Mesendoderm (in vitro differentiated cells): Measurements from ENCODE around the gene PPP1R14C.

Experiments
- DNase-seq: peaks from one replicate; pipeline ENCODE4 v3.0.0; 2013
- H2AK5ac ChIP-seq: 2 replicates; pipeline ENCODE4 v1.6.1; 2013; ENCODE audit warnings: low read length, inconsistent platforms
- H2BK120ac ChIP-seq: 2 replicates; pipeline ENCODE4 v1.6.1; 2013; ENCODE audit warnings: low read depth, mild to moderate bottlenecking, low read length, moderate library complexity, mixed read lengths
- H2BK15ac ChIP-seq: replicated peaks from 2 replicates; pipeline ENCODE4 v1.6.1; 2013; ENCODE audit warnings: low read depth, mild to moderate bottlenecking, moderate library complexity
- H2BK5ac ChIP-seq: 2 replicates; pipeline ENCODE4 v1.6.1; 2013; ENCODE audit warnings: low read length, inconsistent platforms
- H3K18ac ChIP-seq: 2 replicates; pipeline ENCODE4 v1.6.1; 2013; ENCODE audit warnings: mild to moderate bottlenecking, low read length, mixed read lengths
- H3K23ac ChIP-seq: one replicate; pipeline ENCODE4 v1.6.1; 2013; ENCODE audit warnings: low read length
- H3K27ac ChIP-seq: 2 replicates; pipeline ENCODE4 v1.5.1; 2013; ENCODE audit warnings: low read depth, mild to moderate bottlenecking, inconsistent platforms, low read length, moderate library complexity
- H3K27me3 ChIP-seq: 2 replicates; pipeline ENCODE4 v1.6.1; 2013; ENCODE audit warnings: low read length, control low read depth, mild to moderate bottlenecking, inconsistent platforms; ENCODE audit not compliant: insufficient read depth, poor library complexity
- H3K36me3 ChIP-seq: 2 replicates; pipeline ENCODE4 v1.6.1; 2013; ENCODE audit warnings: low read length, inconsistent platforms; ENCODE audit not compliant: control insufficient read depth, insufficient read depth
- H3K4ac ChIP-seq: one replicate; pipeline ENCODE4 v1.6.1; 2013; ENCODE audit warnings: low read depth, mild to moderate bottlenecking, low read length, moderate library complexity
- H3K4me1 ChIP-seq: 2 replicates; pipeline ENCODE4 v1.6.1; 2013; ENCODE audit warnings: low read depth, low read length, inconsistent platforms; ENCODE audit not compliant: control insufficient read depth
- H3K4me2 ChIP-seq: 2 replicates; pipeline ENCODE4 v1.6.1; 2013; ENCODE audit warnings: low read length
- H3K4me3 ChIP-seq: 2 replicates; pipeline ENCODE4 v1.5.1; 2013; ENCODE audit warnings: mild to moderate bottlenecking, low read length
- H3K56ac ChIP-seq: one replicate; pipeline ENCODE4 v1.6.1; 2013; ENCODE audit warnings: low read length
- H3K79me1 ChIP-seq: 2 replicates; pipeline ENCODE4 v1.6.1; 2013; ENCODE audit warnings: low read length, inconsistent platforms
- H3K79me2 ChIP-seq: 2 replicates; pipeline ENCODE4 v1.6.1; 2013; ENCODE audit warnings: mild to moderate bottlenecking, low read length; ENCODE audit not compliant: control insufficient read depth, insufficient read depth
- H3K9ac ChIP-seq: 2 replicates; pipeline ENCODE4 v1.6.1; 2013; ENCODE audit warnings: low read length, inconsistent platforms
- H4K5ac ChIP-seq: one replicate; pipeline ENCODE4 v1.6.1; 2013; ENCODE audit warnings: low read length
- H4K8ac ChIP-seq: one replicate; pipeline ENCODE4 v1.6.1; 2013; ENCODE audit warnings: low read depth, mild to moderate bottlenecking, control low read depth, low read length, moderate library complexity
- WGBS: extraction: QIAGEN DNeasy Blood & Tissue Kit; methylation state at CpG from one replicate; pipeline ENCODE4 v1.1.7; 2013; ENCODE audit warnings: low lambda C conversion rate, missing lambda C conversion rate; ENCODE audit not compliant: insufficient coverage; ENCODE audit errors: extremely low coverage; 5-methylcytosine and 5-hydroxymethylcytosine counted together

Gene PPP1R14C

GRCh38 chr6:150270330-150271052 lies 127.6 kb downstream of the PPP1R14C start:
- Histone ChIP-seq H3K4me2 (no peak overlapping the region), H3K27ac (no peak overlapping the region), H3K27me3 (no peaks in the 10 kb centered on the region), H4K5ac (no peak overlapping the region), H3K4me3 (no peak overlapping the region), H3K4me1 (no peaks in the 10 kb centered on the region), H3K4ac (no peak overlapping the region), H3K23ac (no peak overlapping the region), H3K9ac (no peak overlapping the region), H2AK5ac (no peak overlapping the region), H2BK120ac (no peak overlapping the region), H3K79me1 (no peaks in the 10 kb centered on the region), H3K36me3 (no peaks in the 10 kb centered on the region), H2BK15ac (no peak overlapping the region), H3K79me2 (no peaks in the 10 kb centered on the region), H3K18ac (no peak overlapping the region), H2BK5ac (no peak overlapping the region), H3K56ac (no peak overlapping the region), H4K8ac (no peak overlapping the region)
- no peak for DNase-seq
- WGBS: no CpG with 5 or more reads among the region's 9 CpGs

- Histone ChIP-seq H3K79me2 (no peaks in the 10 kb centered on the region), H3K56ac (no peak overlapping the region), H3K36me3 (no peaks in the 10 kb centered on the region), H2AK5ac (no peak overlapping the region), H3K4me2 (no peak overlapping the region), H4K5ac (no peak overlapping the region), H4K8ac (no peak overlapping the region), H3K4ac (no peak overlapping the region), H3K4me3 (no peak overlapping the region), H3K23ac (no peak overlapping the region), H2BK120ac (no peak overlapping the region), H3K4me1 (no peaks in the 10 kb centered on the region), H3K18ac (no peak overlapping the region), H3K9ac (no peak overlapping the region), H3K79me1 (no peaks in the 10 kb centered on the region), H2BK15ac (no peak overlapping the region), H2BK5ac (no peak overlapping the region), H3K27me3 (no peaks in the 10 kb centered on the region), H3K27ac (no peak overlapping the region)
- no CpG with 5 or more reads among the region's 1 CpG for WGBS
- DNase-seq: no peak
These were observed 128.3 kb downstream of the PPP1R14C start for GRCh38 chr6:150271172-150271500.

GRCh38 chr6:150271501-150272263 lies 128.8 kb downstream of the PPP1R14C start:
- Histone ChIP-seq H3K4me1 (no peaks in the 10 kb centered on the region), H3K4ac (no peak overlapping the region), H3K36me3 (no peaks in the 10 kb centered on the region), H2BK120ac (no peak overlapping the region), H3K79me1 (no peaks in the 10 kb centered on the region), H3K23ac (no peak overlapping the region), H3K9ac (no peak overlapping the region), H4K8ac (no peak overlapping the region), H3K4me3 (no peak overlapping the region), H2BK15ac (no peak overlapping the region), H3K4me2 (no peak overlapping the region), H3K27ac (no peak overlapping the region), H3K18ac (no peak overlapping the region), H3K79me2 (no peaks in the 10 kb centered on the region), H3K56ac (no peak overlapping the region), H2BK5ac (no peak overlapping the region), H3K27me3 (no peaks in the 10 kb centered on the region), H4K5ac (no peak overlapping the region), H2AK5ac (no peak overlapping the region)
- no peak for DNase-seq
- WGBS: no CpG with 5 or more reads among the region's 6 CpGs

- H4K5ac ChIP-seq: no peak overlapping the region
- H2BK15ac ChIP-seq: no peak overlapping the region
- no peak overlapping the region for H4K8ac ChIP-seq
- H3K4me1 ChIP-seq: no peaks in the 10 kb centered on the region
- DNase-seq: no peak
- no peak overlapping the region for H3K18ac ChIP-seq
- H3K79me1 ChIP-seq: no peaks in the 10 kb centered on the region
- no CpG with 5 or more reads among the region's 7 CpGs for WGBS
- H3K4ac ChIP-seq: no peak overlapping the region
- H3K27ac ChIP-seq: no peak overlapping the region
- no peak overlapping the region for H3K23ac ChIP-seq
- no peak overlapping the region for H3K4me3 ChIP-seq
- no peaks in the 10 kb centered on the region for H3K36me3 ChIP-seq
- no peak overlapping the region for H3K56ac ChIP-seq
- H3K4me2 ChIP-seq: no peak overlapping the region
- H2BK5ac ChIP-seq: no peak overlapping the region
- no peak overlapping the region for H2BK120ac ChIP-seq
- H3K27me3 ChIP-seq: no peaks in the 10 kb centered on the region
- no peak overlapping the region for H2AK5ac ChIP-seq
- H3K79me2 ChIP-seq: no peaks in the 10 kb centered on the region
- H3K9ac ChIP-seq: no peak overlapping the region
These were observed 129.6 kb downstream of the PPP1R14C start for GRCh38 chr6:150272264-150272975.

- H2BK120ac ChIP-seq: no peak overlapping the region
- no peaks in the 10 kb centered on the region for H3K79me2 ChIP-seq
- no peak overlapping the region for H4K5ac ChIP-seq
- no peaks in the 10 kb centered on the region for H3K79me1 ChIP-seq
- H3K9ac ChIP-seq: no peak overlapping the region
- no peaks in the 10 kb centered on the region for H3K36me3 ChIP-seq
- H2BK5ac ChIP-seq: no peak overlapping the region
- no peak overlapping the region for H3K4me3 ChIP-seq
- H2BK15ac ChIP-seq: no peak overlapping the region
- DNase-seq: no peak
- no peak overlapping the region for H3K4ac ChIP-seq
- H3K4me1 ChIP-seq: no peaks in the 10 kb centered on the region
- no peak overlapping the region for H2AK5ac ChIP-seq
- no peak overlapping the region for H4K8ac ChIP-seq
- no peak overlapping the region for H3K23ac ChIP-seq
- H3K18ac ChIP-seq: no peak overlapping the region
- no peak overlapping the region for H3K56ac ChIP-seq
- no peak overlapping the region for H3K4me2 ChIP-seq
- no peak overlapping the region for H3K27ac ChIP-seq
- WGBS: no CpG with 5 or more reads among the region's 2 CpGs
- H3K27me3 ChIP-seq: no peaks in the 10 kb centered on the region
These were observed 130.1 kb downstream of the PPP1R14C start for GRCh38 chr6:150272976-150273315.
